ENCODE results near the gene N4BP2. TPM values are rescaled to one million over a fixed set of nuclear protein-coding genes. Genes with fewer than 3 reads are reported as not detected.
A peak's percentile ranks its signal among the peaks of the same experiment; 100 is the strongest.
"Not testable (repeated sequence)": the region's sequence is repeated elsewhere in the genome, so short reads cannot be mapped to it uniquely, and the experiment has no call there.

Gene N4BP2
- 5.0 TPM for total RNA-seq
- long read RNA-seq = 0 reads

GRCh38 chr4:40056716-40057585 is at the start of gene N4BP2:
TSS of gene N4BP2 (plus strand) at chr4:40056850. CDS start at chr4:40097341, 40,491 bp downstream.
- Histone ChIP-seq H3K9me3 (replicated peaks) (no peaks in the 10 kb centered on the region), H3K4me3 (peak within 1 kb of the TSS; percentile 96), H3K27ac (replicated peaks) (peak within 1 kb of the TSS; percentile 100), H3K36me3 (no peaks in the 10 kb centered on the region), H3K4me1 (peaks cover 37% of the 10 kb centered on the region), H3K27me3 (ENCODE audit: low read depth) (no peaks in the 10 kb centered on the region)
- peak; percentile 86 for TF ChIP-seq CTCF (IDR thresholded peaks at IDR 0.05; ENCODE audit: borderline replicate concordance)
- intact Hi-C loops (cut with micrococcal nuclease) = loop anchor here (5.0 to 10.0 kb wide), 2 partner anchors 250 to 592 kb away; no protein-coding TSS in a partner anchor
- DNase-seq = peak; percentile 86

DNA sequence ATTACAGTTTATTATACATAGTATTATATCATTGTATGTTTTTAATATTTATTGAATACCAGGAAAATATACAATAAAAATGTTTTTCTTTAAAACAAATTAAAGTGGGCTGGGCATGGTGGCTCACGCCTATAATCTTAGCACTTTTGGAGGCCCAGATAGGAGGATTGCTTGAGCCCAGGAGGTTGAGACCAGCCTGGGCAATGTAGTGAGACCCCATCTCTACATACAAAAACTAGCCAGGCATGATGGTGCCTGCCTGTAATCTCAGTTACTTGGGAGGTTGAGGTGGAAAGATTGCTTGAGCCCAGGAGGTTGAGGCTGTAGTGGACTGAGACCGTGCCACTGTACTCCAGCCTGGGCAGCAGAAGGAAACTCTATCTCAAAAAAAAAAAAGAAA is 40.6 kb upstream of the N4BP2 start:
- TF ChIP-seq CTCF (IDR thresholded peaks at IDR 0.05; ENCODE audit: borderline replicate concordance) = no peak
- Histone ChIP-seq H3K27me3 (ENCODE audit: low read depth) (no peaks in the 10 kb centered on the region), H3K36me3 (no peaks in the 10 kb centered on the region), H3K9me3 (replicated peaks) (no peaks in the 10 kb centered on the region), H3K27ac (replicated peaks) (no peak overlapping the region), H3K4me3 (no peak overlapping the region), H3K4me1 (no peaks in the 10 kb centered on the region)
- intact Hi-C loops (cut with micrococcal nuclease) = no loop called here
- no peak for DNase-seq

DNA sequence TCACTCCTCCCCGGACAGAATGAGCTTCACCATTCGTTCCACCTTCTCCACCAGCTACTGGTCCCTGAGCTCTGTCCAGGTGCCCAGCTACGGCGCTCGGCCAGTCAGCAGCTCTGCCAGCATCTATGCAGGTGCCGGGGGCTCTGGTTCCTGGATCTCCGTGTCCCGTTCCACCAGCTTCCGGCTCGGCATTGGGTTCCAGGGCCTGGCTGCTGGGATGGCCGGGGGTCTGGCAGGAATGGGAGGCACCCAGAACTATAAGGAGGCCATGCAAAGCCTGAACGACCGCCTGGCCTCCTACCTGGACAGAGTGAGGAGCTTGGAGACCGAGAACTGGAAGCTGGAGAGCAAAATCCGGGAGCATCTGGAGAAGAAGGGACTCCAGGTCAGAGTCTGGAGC is 36.4 kb upstream of the N4BP2 start:
- Histone ChIP-seq H3K36me3 (no peaks in the 10 kb centered on the region), H3K27me3 (ENCODE audit: low read depth) (no peaks in the 10 kb centered on the region), H3K9me3 (replicated peaks) (no peaks in the 10 kb centered on the region), H3K4me1 (no peaks in the 10 kb centered on the region), H3K4me3 (no peak overlapping the region), H3K27ac (replicated peaks) (no peak overlapping the region)
- no peak for DNase-seq
- intact Hi-C loops (cut with micrococcal nuclease) = no loop called here
- TF ChIP-seq CTCF (IDR thresholded peaks at IDR 0.05; ENCODE audit: borderline replicate concordance) = no peak

- H3K36me3 ChIP-seq; H3K4me1 ChIP-seq; DNase-seq; H3K9me3 ChIP-seq (replicated peaks); H3K27me3 ChIP-seq (ENCODE audit: low read depth); intact Hi-C loops (cut with micrococcal nuclease); H3K4me3 ChIP-seq; H3K27ac ChIP-seq (replicated peaks): not testable (repeated sequence)
Measured at GRCh38 chr4:40021116-40021515, 35.5 kb upstream of the N4BP2 start.

- DNase-seq; H3K27me3 ChIP-seq (ENCODE audit: low read depth); intact Hi-C loops (cut with micrococcal nuclease); H3K4me3 ChIP-seq; H3K27ac ChIP-seq (replicated peaks); H3K4me1 ChIP-seq; H3K9me3 ChIP-seq (replicated peaks); H3K36me3 ChIP-seq: not testable (repeated sequence)
Measured at GRCh38 chr4:40024049-40024448, 32.6 kb upstream of the N4BP2 start.

DNA sequence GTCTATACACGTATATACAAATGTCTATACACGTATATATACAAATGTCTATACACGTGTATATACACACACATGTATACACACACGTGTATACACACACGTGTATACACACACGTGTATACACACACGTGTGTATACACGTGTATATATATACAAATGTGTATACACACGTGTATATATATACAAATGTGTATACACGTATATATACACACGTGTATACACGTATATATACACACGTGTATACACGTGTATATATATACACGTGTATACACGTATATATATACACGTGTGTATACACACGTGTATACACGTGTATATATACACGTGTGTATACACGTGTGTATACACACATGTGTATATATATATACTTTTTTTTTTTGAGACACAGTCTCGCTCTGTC is 23.9 kb upstream of the N4BP2 start:
- Histone ChIP-seq H3K4me3 (no peak overlapping the region), H3K27me3 (ENCODE audit: low read depth) (no peaks in the 10 kb centered on the region), H3K9me3 (replicated peaks) (no peaks in the 10 kb centered on the region), H3K4me1 (no peaks in the 10 kb centered on the region), H3K27ac (replicated peaks) (no peak overlapping the region), H3K36me3 (no peaks in the 10 kb centered on the region)
- DNase-seq = no peak
- intact Hi-C loops (cut with micrococcal nuclease) = no loop called here
- TF ChIP-seq CTCF (IDR thresholded peaks at IDR 0.05; ENCODE audit: borderline replicate concordance) = no peak

All from left ventricle myocardium inferior (tissue), 1 donor.